Activated B cell treated with CpG ODN at 0.5 μM for 24 hours (primary cell): ENCODE results near the gene ATP2A1. TPM values are rescaled to one million over a fixed set of nuclear protein-coding genes. Genes with fewer than 3 reads are reported as not detected.

Experiments used
- ATAC-seq: fragments of 200-7000 bp; cut with Tn5 transposase; one replicate; pipeline ENCODE4 v1.10.0; 2021; ENCODE audit warnings: low read depth, mild to moderate bottlenecking, moderate library complexity
- CTCF ChIA-PET: fragments of 350-600 bp; sonication (Branson Sonifier 250); formaldehyde crosslinking; loops from one replicate; lab custom pipeline; 2021; ENCODE audit warnings: antibody characterized with exemption; lab: Charles Lee
- POLR2A ChIA-PET: fragments of 350-600 bp; sonication (Branson Sonifier 250); formaldehyde crosslinking; loops from one replicate; lab custom pipeline; 2021; ENCODE audit warnings: antibody characterized with exemption; lab: Charles Lee
- DNase-seq: peaks from one replicate; pipeline ENCODE4 v3.0.0; 2022
- H3K27ac Mint-ChIP-seq: one replicate; pipeline ENCODE4 v1.8.0; 2020; ENCODE audit warnings: mixed read lengths
- H3K27me3 Mint-ChIP-seq: one replicate; pipeline ENCODE4 v1.8.0; 2021; ENCODE audit warnings: mixed read lengths
- H3K36me3 Mint-ChIP-seq: one replicate; pipeline ENCODE4 v1.8.0; 2021; ENCODE audit warnings: low read depth, mixed read lengths
- H3K4me1 Mint-ChIP-seq: one replicate; pipeline ENCODE4 v1.8.0; 2021; ENCODE audit warnings: mixed read lengths
- H3K4me3 Mint-ChIP-seq: one replicate; pipeline ENCODE4 v1.8.0; 2020; ENCODE audit warnings: mild to moderate bottlenecking, mixed read lengths
- H3K9me3 Mint-ChIP-seq: one replicate; pipeline ENCODE4 v1.8.0; 2020; ENCODE audit warnings: mixed read lengths
- intact Hi-C: fragments of 100-400 bp; cut with micrococcal nuclease; formaldehyde crosslinking; loops from one replicate; pipeline ENCODE4 v1.15.1; 2024
- total RNA-seq: library from RNA; stranded (reverse); gene quantifications from 2 replicates; pipeline ENCODE4 v1.2.3, GENCODE V29; 2022
- TF ChIP-seq, protein P1 (sequence below): fragments of 200-600 bp; IDR thresholded peaks from one replicate; pipeline ENCODE4 v1.8.0; 2022; ENCODE audit warnings: antibody characterized with exemption, mild to moderate bottlenecking

The ATP2A1 gene
- total RNA-seq, 1 donor from 2014 or later, result 1.0 TPM

DNA sequence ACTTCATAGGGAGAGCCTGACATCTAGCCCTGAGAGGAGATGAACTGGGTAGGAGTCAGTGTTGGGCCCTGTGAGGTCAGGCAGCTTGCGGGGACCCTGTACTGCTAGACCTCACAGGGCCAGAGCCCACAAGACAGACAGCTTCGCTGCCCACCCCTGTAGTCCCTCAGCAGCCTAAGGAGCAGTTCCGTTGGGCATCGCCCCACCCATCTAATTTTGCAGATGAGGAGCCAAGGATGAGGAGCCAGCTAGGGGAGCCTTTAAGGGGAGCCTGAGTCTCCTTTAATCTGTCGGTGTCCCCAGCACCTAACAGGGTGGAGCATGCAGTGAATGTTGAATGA lies 31.4 kb upstream of the ATP2A1 start:
- no peaks in the 10 kb centered on the region for H3K9me3 Mint-ChIP-seq
- peaks cover 28% of the 10 kb centered on the region for H3K4me1 Mint-ChIP-seq
- ATAC-seq, result no peak
- H3K36me3 Mint-ChIP-seq, result peaks cover 46% of the 10 kb centered on the region
- ChIA-PET POLR2A (interaction anchor here (0.6 to 6.6 kb wide), 15 partner anchors 8 to 1526 kb away, joined by 3 to 113 read pairs (median 6); partner anchors contain the start of genes ATXN2L, CD19, NFATC2IP and RABEP2), CTCF (interaction anchor here (0.7 to 4.9 kb wide), 7 partner anchors 17 to 130 kb away, joined by 3 to 20 read pairs (median 4); partner anchors contain the start of genes ATXN2L and SH2B1)
- peak overlapping the region; percentile 95 for H3K4me3 Mint-ChIP-seq
- intact Hi-C loops, result loop anchor here (1.0 kb wide), 5 partner anchors 16 to 103 kb away; partner anchors contain the start of genes NFATC2IP and SH2B1
- TF ChIP-seq, protein P1, sequence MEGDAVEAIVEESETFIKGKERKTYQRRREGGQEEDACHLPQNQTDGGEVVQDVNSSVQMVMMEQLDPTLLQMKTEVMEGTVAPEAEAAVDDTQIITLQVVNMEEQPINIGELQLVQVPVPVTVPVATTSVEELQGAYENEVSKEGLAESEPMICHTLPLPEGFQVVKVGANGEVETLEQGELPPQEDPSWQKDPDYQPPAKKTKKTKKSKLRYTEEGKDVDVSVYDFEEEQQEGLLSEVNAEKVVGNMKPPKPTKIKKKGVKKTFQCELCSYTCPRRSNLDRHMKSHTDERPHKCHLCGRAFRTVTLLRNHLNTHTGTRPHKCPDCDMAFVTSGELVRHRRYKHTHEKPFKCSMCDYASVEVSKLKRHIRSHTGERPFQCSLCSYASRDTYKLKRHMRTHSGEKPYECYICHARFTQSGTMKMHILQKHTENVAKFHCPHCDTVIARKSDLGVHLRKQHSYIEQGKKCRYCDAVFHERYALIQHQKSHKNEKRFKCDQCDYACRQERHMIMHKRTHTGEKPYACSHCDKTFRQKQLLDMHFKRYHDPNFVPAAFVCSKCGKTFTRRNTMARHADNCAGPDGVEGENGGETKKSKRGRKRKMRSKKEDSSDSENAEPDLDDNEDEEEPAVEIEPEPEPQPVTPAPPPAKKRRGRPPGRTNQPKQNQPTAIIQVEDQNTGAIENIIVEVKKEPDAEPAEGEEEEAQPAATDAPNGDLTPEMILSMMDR, result no peak
- H3K27me3 Mint-ChIP-seq, result no peaks in the 10 kb centered on the region
- peak overlapping the region; percentile 90 for H3K27ac Mint-ChIP-seq
- no peak for DNase-seq

DNA sequence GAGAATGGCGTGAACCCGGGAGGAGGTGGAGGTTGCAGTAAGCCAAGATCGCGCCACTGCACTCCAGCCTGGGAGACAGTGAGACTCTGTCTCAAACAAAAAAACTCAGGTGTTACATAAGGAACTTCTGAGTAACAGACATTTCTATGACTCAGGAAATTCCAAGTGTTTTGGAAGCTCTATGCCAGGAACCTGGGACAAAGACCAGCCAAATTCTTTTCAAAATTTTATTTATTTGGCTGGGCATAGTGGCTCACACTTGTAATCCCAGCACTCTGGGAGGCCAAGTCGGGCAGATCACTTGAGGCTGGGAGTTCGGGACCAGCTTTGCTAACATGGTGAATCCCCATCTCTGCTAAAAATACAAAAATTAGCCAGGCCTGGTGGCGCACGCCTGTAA lies 19.9 kb upstream of the ATP2A1 start:
- CTCF ChIA-PET, result interaction anchor here (1.4 kb wide), 1 partner anchor 87 kb away, joined by 3 read pairs; no protein-coding TSS in a partner anchor
- Mint-ChIP-seq H3K27me3 (no peaks in the 10 kb centered on the region), H3K36me3 (peaks cover 4% of the 10 kb centered on the region), H3K27ac (no peak overlapping the region), H3K4me3 (no peak overlapping the region), H3K4me1 (peaks cover 6% of the 10 kb centered on the region), H3K9me3 (no peaks in the 10 kb centered on the region)
- TF ChIP-seq, protein P1, result no peak
- POLR2A ChIA-PET, result interaction anchor here (1.1 kb wide), 2 partner anchors 30 to 53 kb away, joined by 3 to 4 read pairs; no protein-coding TSS in a partner anchor
- no peak for ATAC-seq
- no peak for DNase-seq
- intact Hi-C loops, result no loop called here

DNA sequence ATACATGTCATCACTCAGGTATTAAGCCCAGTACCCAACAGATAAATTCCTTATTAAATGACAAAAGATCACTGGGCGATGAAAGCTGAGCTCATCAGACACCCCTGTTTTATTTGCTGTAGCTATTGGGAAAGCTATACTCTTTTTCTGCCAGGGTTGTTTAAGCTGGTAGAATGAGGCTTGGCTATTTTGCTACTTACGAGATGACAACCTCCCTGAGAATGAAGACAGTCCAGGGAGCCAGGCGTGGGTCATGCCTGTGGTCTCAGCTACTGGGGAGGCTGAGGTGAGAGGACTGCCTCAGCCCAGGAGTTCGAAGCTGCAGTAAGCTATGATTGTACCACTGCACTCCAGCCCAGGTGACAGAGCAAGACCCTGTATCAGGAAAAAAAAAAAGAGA lies 19.0 kb upstream of the ATP2A1 start:
- intact Hi-C loops, result no loop called here
- CTCF ChIA-PET, result interaction anchor here (1.4 kb wide), 1 partner anchor 86 kb away, joined by 3 read pairs; no protein-coding TSS in a partner anchor
- ATAC-seq, result no peak
- Mint-ChIP-seq H3K27ac (no peak overlapping the region), H3K36me3 (peaks cover 7% of the 10 kb centered on the region), H3K27me3 (no peaks in the 10 kb centered on the region), H3K9me3 (no peaks in the 10 kb centered on the region), H3K4me3 (no peak overlapping the region), H3K4me1 (peaks cover 8% of the 10 kb centered on the region)
- DNase-seq, result no peak
- POLR2A ChIA-PET, result interaction anchor here (0.7 to 1.1 kb wide), 5 partner anchors 11 to 52 kb away, joined by 3 to 4 read pairs (median 3); partner anchors contain the start of gene TUFM
- TF ChIP-seq, protein P1, result no peak

DNA sequence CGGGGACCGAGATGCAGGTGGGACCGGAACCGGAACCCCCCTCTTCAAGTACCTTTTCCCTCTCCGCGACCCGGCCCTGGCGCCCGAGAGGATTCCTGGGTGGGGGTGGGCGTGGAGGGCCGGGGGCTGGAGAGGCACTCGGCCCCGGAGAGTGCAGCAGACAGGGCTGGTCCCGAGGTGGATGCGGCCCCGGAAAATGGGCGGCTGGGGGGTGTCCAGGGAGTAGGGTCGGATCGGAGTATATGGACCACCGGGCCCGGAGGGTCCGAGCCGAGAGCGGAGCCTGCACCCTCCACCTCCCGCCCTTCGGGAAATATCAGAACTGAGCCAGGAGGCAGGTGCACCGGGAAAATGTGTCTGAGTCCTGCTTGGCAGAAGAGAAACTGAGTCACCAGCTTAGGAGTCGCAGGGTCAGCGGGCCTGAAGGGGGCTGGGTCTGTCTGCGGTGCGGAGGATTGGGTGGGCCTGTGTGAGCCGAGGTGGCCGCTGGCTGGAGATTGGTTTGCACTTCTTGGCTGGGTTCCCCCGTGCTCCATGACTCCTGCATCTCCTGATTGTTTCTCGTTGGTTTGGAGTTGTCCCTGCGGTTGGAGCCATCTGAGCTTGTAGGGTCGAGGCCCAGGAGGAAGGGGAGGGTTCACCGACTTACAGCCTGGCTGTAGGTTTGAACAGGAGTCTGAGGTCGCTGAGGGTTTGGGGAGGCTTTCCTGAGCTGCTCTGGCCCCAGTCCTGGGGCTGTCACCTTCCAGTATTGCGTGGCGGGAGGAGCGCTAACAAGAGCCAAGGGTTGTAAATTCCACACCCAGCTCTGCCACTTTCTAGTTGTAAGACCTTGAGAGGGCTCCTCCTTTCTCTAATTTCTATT lies 14.1 kb upstream of the ATP2A1 start:
- no peaks in the 10 kb centered on the region for H3K27me3 Mint-ChIP-seq

More for the DNA sequence above, 14.1 kb upstream of the ATP2A1 start:
- peaks cover 24% of the 10 kb centered on the region for H3K4me1 Mint-ChIP-seq
- DNase-seq (no peak), ATAC-seq (no peak)
- CTCF ChIA-PET, result interaction anchor here (1.1 to 4.1 kb wide), 4 partner anchors 11 to 81 kb away, joined by 4 to 25 read pairs (median 6); partner anchors contain the start of gene TUFM
- POLR2A ChIA-PET, result interaction anchor here (0.7 to 6.7 kb wide), 17 partner anchors 9 to 110 kb away, joined by 3 to 113 read pairs (median 10); partner anchors contain the start of genes ATP2A1, ATXN2L, CD19 and NFATC2IP
- TF ChIP-seq, protein P1, result no peak
- intact Hi-C loops, result loop anchor here (1.0 to 5.0 kb wide), 7 partner anchors 15 to 372 kb away; partner anchors contain the start of genes APOBR, ATP2A1, CLN3 and NFATC2IP
- H3K27ac Mint-ChIP-seq, result peak overlapping the region; percentile 98
- H3K9me3 Mint-ChIP-seq, result no peaks in the 10 kb centered on the region
- peaks cover 36% of the 10 kb centered on the region for H3K36me3 Mint-ChIP-seq
- H3K4me3 Mint-ChIP-seq, result peak overlapping the region; percentile 98
